HepG2 (cell line): ENCODE measurements around the gene TAS2R1. TPM values are rescaled to one million over a fixed set of nuclear protein-coding genes. Genes with fewer than 3 reads are reported as not detected.

Experiments
- ATAC-seq: fragments of 200-7000 bp; cut with Tn5 transposase; 3 replicates; pipeline ENCODE4 v1.9.1; 2020; ENCODE audit warnings: mild to moderate bottlenecking, moderate library complexity
- BruUV-seq: library from RNA; stranded (reverse); fragments of 400-500 nt; replicated peaks from 2 replicates; lab custom pipeline; 2021; lab: Mats Ljungman, UMichigan
- CTCF ChIA-PET: fragments of 300-600 bp; formaldehyde crosslinking; extraction: SDS; loops from one replicate; lab custom pipeline; 2021; ENCODE audit warnings: low total read pairs, inconsistent platforms, low intra/inter-chr PET ratio; lab: Yijun Ruan, JAX
- POLR2A ChIA-PET: fragments of 350-600 bp; sonication (Branson Sonifier 250); formaldehyde crosslinking; loops from one replicate; lab custom pipeline; 2020; ENCODE audit warnings: antibody characterized with exemption, inconsistent platforms; lab: Yijun Ruan, JAX
- DNase-seq: peaks from one replicate; pipeline ENCODE4 v3.0.0-alpha.2; 2015; ENCODE audit warnings: low spot score
- FAIRE-seq: peaks from 3 replicates; lab custom pipeline; 2011; peaks lifted over from hg19 to GRCh38; lab: Jason Lieb, UNC
- H2AFZ ChIP-seq: one replicate; pipeline ENCODE4 v1.6.1; 2011; ENCODE audit warnings: low read length, inconsistent platforms
- H3K27ac ChIP-seq: fragments of 300-600 bp; 3 replicates; pipeline ENCODE4 v1.8.0; 2011; ENCODE audit warnings: mixed run types, mild to moderate bottlenecking, mixed read lengths, low read length, inconsistent platforms; ENCODE audit not compliant: insufficient read depth; ENCODE audit errors: extremely low read length
- H3K27me3 ChIP-seq, 2 experiments: fragments of 200-600 bp in 1 of 2; 2 replicates in 1 of 2; 3 replicates in 1 of 2; pipeline versions ENCODE4 v1.6.0 to v1.8.0; 2011; ENCODE audit warnings: low read length in 2 of 2, mild to moderate bottlenecking in 2 of 2, moderate library complexity in 2 of 2, inconsistent platforms in 1 of 2; ENCODE audit not compliant: insufficient read depth in 2 of 2, control insufficient read depth in 1 of 2
- H3K36me3 ChIP-seq, 2 experiments: fragments of 200-600 bp in 1 of 2; replicated peaks in 1 of 2; 2 replicates in 1 of 2; 3 replicates in 1 of 2; pipeline versions ENCODE4 v1.5.1 to v1.8.0; 2011; ENCODE audit warnings: low read length in 2 of 2, inconsistent platforms in 1 of 2; ENCODE audit not compliant: insufficient read depth in 2 of 2, control insufficient read depth in 1 of 2
- H3K4me1 ChIP-seq: 2 replicates; pipeline ENCODE4 v1.5.1; 2012; ENCODE audit warnings: low read length, inconsistent platforms; ENCODE audit not compliant: insufficient read depth
- H3K4me2 ChIP-seq: 2 replicates; pipeline ENCODE4 v1.6.0; 2011; ENCODE audit warnings: low read depth, low read length, inconsistent platforms
- H3K4me3 ChIP-seq, 3 experiments: fragments of 200-600 bp in 1 of 3; sonication (generic), shearing (Covaris generic) in 1 of 3; replicated peaks in 1 of 3; 2 replicates each; pipeline ENCODE4 v1.5.1; 2011 to 2016; ENCODE audit warnings: low read length in 3 of 3, inconsistent platforms in 2 of 3, low read depth in 2 of 3, mild to moderate bottlenecking in 2 of 3, control low read depth in 1 of 3, mixed read lengths in 1 of 3; ENCODE audit not compliant: insufficient read depth in 1 of 3
- H3K79me2 ChIP-seq: one replicate; pipeline ENCODE4 v1.6.1; 2011; ENCODE audit warnings: low read length, inconsistent platforms; ENCODE audit not compliant: insufficient read depth
- H3K9ac ChIP-seq: 2 replicates; pipeline ENCODE4 v1.6.0; 2011; ENCODE audit warnings: mild to moderate bottlenecking, low read depth, low read length, inconsistent platforms; ENCODE audit not compliant: insufficient read depth
- H3K9me3 ChIP-seq: 2 replicates; pipeline ENCODE4 v1.5.1; 2012; ENCODE audit warnings: mild to moderate bottlenecking, low read length
- H4K20me1 ChIP-seq: 2 replicates; pipeline ENCODE4 v1.6.0; 2011; ENCODE audit warnings: inconsistent platforms, mild to moderate bottlenecking, low read length, moderate library complexity; ENCODE audit not compliant: insufficient read depth
- HCFC1 ChIP-seq: fragments of 150-350 bp; IDR thresholded peaks from 2 replicates; pipeline ENCODE4 v1.6.1; 2014; ENCODE audit warnings: low read depth, low read length
- MEF2D ChIP-seq: sonication (generic); formaldehyde crosslinking; IDR thresholded peaks from 2 replicates; pipeline ENCODE4 v1.5.1; 2020; ENCODE audit warnings: mild to moderate bottlenecking, missing genetic modification reagents
- SAP130 ChIP-seq: IDR thresholded peaks from 2 replicates; pipeline ENCODE4 v1.6.1; 2016; ENCODE audit warnings: low read depth
- SNAPC2 ChIP-seq: sonication (generic); formaldehyde crosslinking; IDR thresholded peaks from 2 replicates; pipeline ENCODE4 v1.8.1; 2022; ENCODE audit warnings: mild to moderate bottlenecking, missing genetic modification reagents
- ZNF230 ChIP-seq: sonication (generic); formaldehyde crosslinking; IDR thresholded peaks from 2 replicates; pipeline ENCODE4 v1.4.0; 2020; ENCODE audit warnings: mild to moderate bottlenecking, missing genetic modification reagents
- ZNF235 ChIP-seq: sonication (generic); formaldehyde crosslinking; IDR thresholded peaks from 2 replicates; pipeline ENCODE4 v1.8.1; 2023; ENCODE audit warnings: mild to moderate bottlenecking, missing genetic modification reagents, borderline replicate concordance
- ZNF274 ChIP-seq: sonication (generic); formaldehyde crosslinking; IDR thresholded peaks from 2 replicates; pipeline ENCODE4 v1.5.1; 2020; ENCODE audit warnings: mild to moderate bottlenecking, missing genetic modification reagents
- ZNF34 ChIP-seq: sonication (generic); formaldehyde crosslinking; IDR thresholded peaks from 2 replicates; pipeline ENCODE4 v1.4.0; 2020; ENCODE audit warnings: mild to moderate bottlenecking, missing genetic modification reagents, borderline replicate concordance
- ZNF598 ChIP-seq: sonication (generic); formaldehyde crosslinking; IDR thresholded peaks from 2 replicates; pipeline ENCODE4 v1.5.1; 2020; ENCODE audit warnings: mild to moderate bottlenecking, missing genetic modification reagents, borderline replicate concordance
- WGBS: methylation state at CpG from one replicate; pipeline ENCODE4 v1.1.6; 2017; ENCODE audit warnings: low lambda C conversion rate; 5-methylcytosine and 5-hydroxymethylcytosine counted together
- in situ Hi-C: cut with HindIII; loops from 2 replicates; pipeline ENCODE4 v1.10.0; 2017; ENCODE audit warnings: low pct_unique_long_range_greater_than_20kb; ENCODE audit not compliant: extremely low pct_ligation_motif_present
- intact Hi-C: fragments of 100-400 bp; cut with micrococcal nuclease; formaldehyde crosslinking; loops from one replicate; pipeline ENCODE4 v1.10.0; 2022; ENCODE audit not compliant: unreplicated experiment
- polyA plus RNA-seq, 8 experiments: library from polyadenylated mRNA; depleted of rRNA in 3 of 8; stranded (reverse) in 7 of 8; unstranded in 1 of 8; fragments of >200 nt; fragmentation: Illumina TruSeq in 4 of 8; extraction: Trizol in 4 of 8; gene quantifications; 2 replicates each; pipeline versions ENCODE4 v1.2.1 to v1.2.3, GENCODE V29; 2011 to 2016; ENCODE audit warnings: low read depth in 4 of 8, missing spikeins in 1 of 8, mixed read lengths in 1 of 8; ENCODE audit not compliant: insufficient read depth in 1 of 8
- total RNA-seq, 5 experiments: library from RNA; depleted of rRNA; stranded (reverse); fragments of >200 nt; fragmentation: Illumina TruSeq; extraction: Trizol; gene quantifications; 2 replicates each; pipeline ENCODE4 v1.2.3, GENCODE V29; 2016; ENCODE audit warnings: low read depth in 1 of 5
- TF ChIP-seq, protein P1 (sequence below): sonication (generic); formaldehyde crosslinking; IDR thresholded peaks from 2 replicates; pipeline ENCODE4 v1.8.1; 2023; ENCODE audit warnings: mild to moderate bottlenecking, missing genetic modification reagents, borderline replicate concordance
- TF ChIP-seq, protein P2 (sequence below): sonication (generic); formaldehyde crosslinking; IDR thresholded peaks from 2 replicates; pipeline ENCODE4 v1.8.1; 2023; ENCODE audit warnings: mild to moderate bottlenecking, missing genetic modification reagents
- TF ChIP-seq, protein P3 (sequence below): sonication (generic); formaldehyde crosslinking; IDR thresholded peaks from 2 replicates; pipeline ENCODE4; 2020; ENCODE audit warnings: missing genetic modification reagents, mild to moderate bottlenecking, borderline replicate concordance

The TAS2R1 gene
- total and polyA plus RNA-seq, 2 of the 13 experiments (the other 11 are each of a cell fraction or from before 2014, with no cell fraction given): not detected

- Histone ChIP-seq H3K27me3 (no peaks in the 10 kb centered on the region; a peak in 1 of 5 replicates), H3K4me1 (no peaks in the 10 kb centered on the region), H3K9me3 (no peaks in the 10 kb centered on the region), H3K9ac (no peak overlapping the region), H3K79me2 (no peaks in the 10 kb centered on the region), H2AFZ (no peak overlapping the region), H3K36me3 (no peaks in the 10 kb centered on the region), H4K20me1 (no peaks in the 10 kb centered on the region), H3K27ac (no peak overlapping the region), H3K4me2 (no peak overlapping the region), H3K4me3 (no peak overlapping the region)
- WGBS: 0% methylated on average over 1 of the region's 1 CpG
- CTCF ChIA-PET: no interaction called here
- intact Hi-C loops (no loop called here), in situ Hi-C loops (no loop called here)
- POLR2A ChIA-PET: no interaction called here
- TF ChIP-seq, protein P1, sequence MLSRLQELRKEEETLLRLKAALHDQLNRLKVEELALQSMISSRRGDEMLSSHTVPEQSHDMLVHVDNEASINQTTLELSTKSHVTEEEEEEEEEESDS: no peak
- TF ChIP-seq ZNF598 (no peak), SAP130 (CRISPR knock-in tag) (no peak), SNAPC2 (no peak), HCFC1 (no peak), MEF2D (CRISPR knock-in tag) (no peak), ZNF274 (no peak), ZNF230 (CRISPR knock-in tag) (no peak), ZNF235 (no peak), ZNF34 (no peak)
- TF ChIP-seq, protein P2, sequence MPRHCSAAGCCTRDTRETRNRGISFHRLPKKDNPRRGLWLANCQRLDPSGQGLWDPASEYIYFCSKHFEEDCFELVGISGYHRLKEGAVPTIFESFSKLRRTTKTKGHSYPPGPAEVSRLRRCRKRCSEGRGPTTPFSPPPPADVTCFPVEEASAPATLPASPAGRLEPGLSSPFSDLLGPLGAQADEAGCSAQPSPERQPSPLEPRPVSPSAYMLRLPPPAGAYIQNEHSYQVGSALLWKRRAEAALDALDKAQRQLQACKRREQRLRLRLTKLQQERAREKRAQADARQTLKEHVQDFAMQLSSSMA (CRISPR knock-in tag): no peak
- TF ChIP-seq, protein P3, sequence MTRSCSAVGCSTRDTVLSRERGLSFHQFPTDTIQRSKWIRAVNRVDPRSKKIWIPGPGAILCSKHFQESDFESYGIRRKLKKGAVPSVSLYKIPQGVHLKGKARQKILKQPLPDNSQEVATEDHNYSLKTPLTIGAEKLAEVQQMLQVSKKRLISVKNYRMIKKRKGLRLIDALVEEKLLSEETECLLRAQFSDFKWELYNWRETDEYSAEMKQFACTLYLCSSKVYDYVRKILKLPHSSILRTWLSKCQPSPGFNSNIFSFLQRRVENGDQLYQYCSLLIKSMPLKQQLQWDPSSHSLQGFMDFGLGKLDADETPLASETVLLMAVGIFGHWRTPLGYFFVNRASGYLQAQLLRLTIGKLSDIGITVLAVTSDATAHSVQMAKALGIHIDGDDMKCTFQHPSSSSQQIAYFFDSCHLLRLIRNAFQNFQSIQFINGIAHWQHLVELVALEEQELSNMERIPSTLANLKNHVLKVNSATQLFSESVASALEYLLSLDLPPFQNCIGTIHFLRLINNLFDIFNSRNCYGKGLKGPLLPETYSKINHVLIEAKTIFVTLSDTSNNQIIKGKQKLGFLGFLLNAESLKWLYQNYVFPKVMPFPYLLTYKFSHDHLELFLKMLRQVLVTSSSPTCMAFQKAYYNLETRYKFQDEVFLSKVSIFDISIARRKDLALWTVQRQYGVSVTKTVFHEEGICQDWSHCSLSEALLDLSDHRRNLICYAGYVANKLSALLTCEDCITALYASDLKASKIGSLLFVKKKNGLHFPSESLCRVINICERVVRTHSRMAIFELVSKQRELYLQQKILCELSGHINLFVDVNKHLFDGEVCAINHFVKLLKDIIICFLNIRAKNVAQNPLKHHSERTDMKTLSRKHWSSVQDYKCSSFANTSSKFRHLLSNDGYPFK (CRISPR knock-in tag): no peak
- FAIRE-seq: no peak
- no peak for ATAC-seq
- DNase-seq: no peak
- BruUV-seq: no TSS peak
These were observed 25.5 kb upstream of the TAS2R1 start for GRCh38 chr5:9655641-9656040.
